Left cardiac atrium (tissue), 2 donors: Measurements from ENCODE around the gene FRAS1. TPM values are rescaled to one million over a fixed set of nuclear protein-coding genes. Genes with fewer than 3 reads are reported as not detected.

Experiments
- total RNA-seq, 2 donors: library from RNA; stranded (reverse); fragmentation: NEBNext Ultra II Directional; extraction: Animal tissue kit (Norgen Biotek cat#: 25700); gene quantifications; one replicate each; pipeline ENCODE4 v1.2.1, GENCODE V29; 2021
- donor health status: DM: no; HTN: yes; CAD: no; lungs with severe emphysema.
- donor health status: DM: yes; HTN: yes; CAD: no.

Gene FRAS1
- total RNA-seq, 2 donors from 2014 or later = 5.0 to 5.2 TPM

Other genes with a start within 250 kb of the FRAS1 start
- 10 to 100 TPM; 24.1 to 26.0 TPM for gene CNOT6L, start 238.0 kb upstream of the FRAS1 start, total RNA-seq
- gene MRPL1, start 194.5 kb upstream of the FRAS1 start, total RNA-seq = 10 to 100 TPM; 32.8 to 41.9 TPM